ENCODE data around the gene SEH1L.

DNA sequence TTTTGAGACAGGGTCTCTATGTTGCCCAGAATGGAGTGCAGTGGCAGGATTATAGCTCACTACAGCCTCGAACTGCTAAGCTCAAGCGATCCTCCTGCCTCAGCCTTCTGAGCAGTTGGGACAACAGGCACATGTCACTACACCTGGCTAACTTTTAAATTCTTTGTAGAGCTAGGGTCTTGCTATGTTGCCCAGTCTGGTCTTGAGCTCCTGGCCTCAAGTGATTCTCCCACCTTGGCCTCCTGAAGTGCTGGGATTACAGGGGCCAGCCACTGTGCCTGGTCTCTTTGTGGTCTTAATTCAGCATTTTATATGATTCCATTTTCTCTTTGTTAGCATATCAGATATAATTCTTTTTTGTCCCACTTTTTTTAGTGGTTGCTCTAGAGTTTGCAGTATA lies 77.4 kb downstream of the SEH1L start:
- TF ChIP-seq EZH2 (IDR thresholded peaks at IDR 0.05; ENCODE audit: borderline replicate concordance, low read length): no peak
- TF ChIP-seq, protein P1, sequence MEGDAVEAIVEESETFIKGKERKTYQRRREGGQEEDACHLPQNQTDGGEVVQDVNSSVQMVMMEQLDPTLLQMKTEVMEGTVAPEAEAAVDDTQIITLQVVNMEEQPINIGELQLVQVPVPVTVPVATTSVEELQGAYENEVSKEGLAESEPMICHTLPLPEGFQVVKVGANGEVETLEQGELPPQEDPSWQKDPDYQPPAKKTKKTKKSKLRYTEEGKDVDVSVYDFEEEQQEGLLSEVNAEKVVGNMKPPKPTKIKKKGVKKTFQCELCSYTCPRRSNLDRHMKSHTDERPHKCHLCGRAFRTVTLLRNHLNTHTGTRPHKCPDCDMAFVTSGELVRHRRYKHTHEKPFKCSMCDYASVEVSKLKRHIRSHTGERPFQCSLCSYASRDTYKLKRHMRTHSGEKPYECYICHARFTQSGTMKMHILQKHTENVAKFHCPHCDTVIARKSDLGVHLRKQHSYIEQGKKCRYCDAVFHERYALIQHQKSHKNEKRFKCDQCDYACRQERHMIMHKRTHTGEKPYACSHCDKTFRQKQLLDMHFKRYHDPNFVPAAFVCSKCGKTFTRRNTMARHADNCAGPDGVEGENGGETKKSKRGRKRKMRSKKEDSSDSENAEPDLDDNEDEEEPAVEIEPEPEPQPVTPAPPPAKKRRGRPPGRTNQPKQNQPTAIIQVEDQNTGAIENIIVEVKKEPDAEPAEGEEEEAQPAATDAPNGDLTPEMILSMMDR (IDR thresholded peaks at IDR 0.05; ENCODE audit: low read length): no peak
